HEK293T (cell line): Measurements from ENCODE around the gene STING1.

ENCODE experiments used
- BHLHE40 ChIP-seq: fragments of 450-650 bp; IDR thresholded peaks from 2 replicates; pipeline ENCODE4 v1.6.1; 2016; ENCODE audit warnings: mild to moderate bottlenecking, moderate library complexity, borderline replicate concordance
- FOXA1 ChIP-seq: fragments of 450-650 bp; IDR thresholded peaks from 2 replicates; pipeline ENCODE4 v1.6.1; 2016; ENCODE audit warnings: mild to moderate bottlenecking
- HDGF ChIP-seq: fragments of 450-650 bp; IDR thresholded peaks from 2 replicates; pipeline ENCODE4 v1.6.1; 2017; ENCODE audit warnings: antibody characterized with exemption, borderline replicate concordance
- NFRKB ChIP-seq: fragments of 450-650 bp; IDR thresholded peaks from 2 replicates; pipeline ENCODE4 v1.6.1; 2016; ENCODE audit warnings: mild to moderate bottlenecking, moderate library complexity
- SP1 ChIP-seq: fragments of 450-650 bp; IDR thresholded peaks from 2 replicates; pipeline ENCODE4 v1.6.1; 2017
- SUZ12 ChIP-seq: fragments of 450-650 bp; IDR thresholded peaks from 2 replicates; pipeline ENCODE4 v1.6.1; 2016; ENCODE audit warnings: mild to moderate bottlenecking
- TARDBP ChIP-seq: fragments of 450-650 bp; IDR thresholded peaks from 2 replicates; pipeline ENCODE4 v1.6.1; 2016
- ZNF384 ChIP-seq: fragments of 450-650 bp; IDR thresholded peaks from 2 replicates; pipeline ENCODE4 v1.6.1; 2016
- TF ChIP-seq, protein P1 (sequence below): fragments of 450-650 bp; IDR thresholded peaks from 2 replicates; pipeline ENCODE4 v1.6.1; 2016

DNA sequence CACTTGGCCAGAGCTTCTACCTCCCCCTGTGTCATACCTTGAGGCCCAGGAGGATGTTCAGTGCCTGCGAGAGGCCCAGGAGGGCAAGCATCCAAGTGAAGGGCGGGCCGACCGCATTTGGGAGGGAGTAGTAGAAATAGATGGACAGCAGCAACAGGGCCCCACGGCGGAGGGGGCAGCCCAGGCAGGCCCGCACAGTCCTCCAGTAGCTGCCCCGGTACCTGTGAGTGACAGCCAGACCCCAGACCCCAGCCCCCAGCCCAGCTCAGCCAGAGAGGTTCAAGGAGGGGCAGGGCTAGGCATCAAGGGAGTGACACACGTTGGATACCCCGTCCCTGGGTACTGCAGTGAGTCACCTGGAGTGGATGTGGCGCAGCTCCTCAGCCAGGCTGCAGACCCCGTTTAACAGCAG, 1.4 kb downstream of the STING1 start:
- TF ChIP-seq SUZ12 = no peak
- TF ChIP-seq ZNF384 = no peak
- no peak for TF ChIP-seq TARDBP
- TF ChIP-seq FOXA1 = no peak
- no peak for TF ChIP-seq SP1
- TF ChIP-seq, protein P1, sequence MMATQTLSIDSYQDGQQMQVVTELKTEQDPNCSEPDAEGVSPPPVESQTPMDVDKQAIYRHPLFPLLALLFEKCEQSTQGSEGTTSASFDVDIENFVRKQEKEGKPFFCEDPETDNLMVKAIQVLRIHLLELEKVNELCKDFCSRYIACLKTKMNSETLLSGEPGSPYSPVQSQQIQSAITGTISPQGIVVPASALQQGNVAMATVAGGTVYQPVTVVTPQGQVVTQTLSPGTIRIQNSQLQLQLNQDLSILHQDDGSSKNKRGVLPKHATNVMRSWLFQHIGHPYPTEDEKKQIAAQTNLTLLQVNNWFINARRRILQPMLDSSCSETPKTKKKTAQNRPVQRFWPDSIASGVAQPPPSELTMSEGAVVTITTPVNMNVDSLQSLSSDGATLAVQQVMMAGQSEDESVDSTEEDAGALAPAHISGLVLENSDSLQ = no peak
- no peak for TF ChIP-seq HDGF
- no peak for TF ChIP-seq NFRKB
- no peak for TF ChIP-seq BHLHE40
